H1 (cell line): ENCODE data around the gene TAF4. TPM values are rescaled to one million over a fixed set of nuclear protein-coding genes. Genes with fewer than 3 reads are reported as not detected.

Source experiments
- CTBP2 ChIP-seq: IDR thresholded peaks from 2 replicates; pipeline ENCODE4 v1.7.0; 2011; ENCODE audit warnings: borderline replicate concordance, mild to moderate bottlenecking, moderate library complexity, mixed read lengths, low read length; ENCODE audit not compliant: insufficient read depth, insufficient read length
- EZH2 ChIP-seq: fragments of 200-600 bp; sonication (generic); IDR thresholded peaks from 2 replicates; pipeline ENCODE4 v1.7.1; 2012; ENCODE audit warnings: low read depth, mild to moderate bottlenecking, moderate library complexity, low read length, inconsistent platforms; ENCODE audit not compliant: severe bottlenecking
- KDM5A ChIP-seq: fragments of 200-600 bp; IDR thresholded peaks from 2 replicates; pipeline ENCODE4 v1.7.1; 2012; ENCODE audit warnings: mild to moderate bottlenecking, low read length, inconsistent platforms, mixed read lengths
- SP2 ChIP-seq: IDR thresholded peaks from 2 replicates; pipeline ENCODE4 v1.6.1; 2012; ENCODE audit warnings: mild to moderate bottlenecking, low read length, inconsistent platforms
- polyA plus RNA-seq, 7 experiments: library from polyadenylated mRNA; depleted of rRNA in 3 of 7; stranded (reverse) in 5 of 7; unstranded in 2 of 7; fragments of >200 nt in 5 of 7; fragments of 200-250 nt in 2 of 7; gene quantifications; 1 replicate in 5 of 7; 2 replicates in 1 of 7; 4 replicates in 1 of 7; pipeline versions ENCODE4 v1.2.1 to v1.2.3, GENCODE V29; 2011 to 2013; ENCODE audit warnings: missing spikeins in 2 of 7, mixed read lengths in 2 of 7
- total RNA-seq: library from RNA; stranded (reverse); fragmentation: NEBNext Ultra II Directional; extraction: Animal tissue kit (Norgen Biotek cat#: 25700); gene quantifications from 2 replicates; pipeline ENCODE4 v1.2.1, GENCODE V29; 2021

The TAF4 gene
- total and polyA plus RNA-seq, 2 of the 8 experiments (the other 6 are each of a cell fraction or from before 2014, with no cell fraction given): 16.0 to 30.1 TPM

- TF ChIP-seq CTBP2 (no peak), KDM5A (no peak), SP2 (no peak), EZH2 (no peak)
- TF ChIP-seq, all 59 proteins: peak for 0
These were observed 129.0 kb downstream of the TAF4 start (continued) for GRCh38 chr20:61936701-61937131.
